K562 (cell line): Measurements from ENCODE around the gene MMP24. TPM values are rescaled to one million over a fixed set of nuclear protein-coding genes. Genes with fewer than 3 reads are reported as not detected.

Experiments
- ARID1B ChIP-seq: fragments of 450-650 bp; IDR thresholded peaks from 2 replicates; pipeline ENCODE4 v1.6.1; 2016; ENCODE audit warnings: antibody characterized with exemption, mild to moderate bottlenecking, inconsistent platforms
- ASH1L ChIP-seq: fragments of 450-650 bp; IDR thresholded peaks from 2 replicates; pipeline ENCODE4 v1.6.1; 2018; ENCODE audit warnings: borderline replicate concordance, mild to moderate bottlenecking, low read depth; ENCODE audit not compliant: partially characterized antibody
- BACH1 ChIP-seq: fragments of 200-800 bp; sonication (Bioruptor generic); IDR thresholded peaks from 2 replicates; pipeline ENCODE4 v1.6.1; 2016; ENCODE audit warnings: missing genetic modification characterization, missing compliant biosample characterization
- GABPA ChIP-seq: fragments of 200-800 bp; sonication (Bioruptor generic); conservative IDR thresholded peaks from 2 replicates; pipeline ENCODE4 v1.6.1; 2016; ENCODE audit warnings: low read depth, missing genetic modification characterization, missing compliant biosample characterization
- HDAC2 ChIP-seq: fragments of 450-650 bp; IDR thresholded peaks from 2 replicates; pipeline ENCODE4 v1.6.1; 2016; ENCODE audit warnings: mild to moderate bottlenecking
- HNRNPH1 ChIP-seq: fragments of 200-400 bp; formaldehyde crosslinking; optimal IDR thresholded peaks from 2 replicates; pipeline ENCODE3; 2017; ENCODE audit warnings: low read depth, mild to moderate bottlenecking, low read length, moderate library complexity
- HSF4 ChIP-seq: fragments of 250-450 bp; sonication (Bioruptor Pico); IDR thresholded peaks from 2 replicates; pipeline ENCODE4 v2.1.2; 2022; ENCODE audit warnings: mild to moderate bottlenecking, moderate library complexity, borderline replicate concordance
- MIER1 ChIP-seq: fragments of 450-650 bp; IDR thresholded peaks from 2 replicates; pipeline ENCODE4 v1.6.1; 2016; ENCODE audit warnings: antibody characterized with exemption, mild to moderate bottlenecking, low read depth
- SAFB2 ChIP-seq: fragments of 200-400 bp; formaldehyde crosslinking; IDR thresholded peaks from 2 replicates; pipeline ENCODE4 v1.6.1; 2018; ENCODE audit warnings: borderline replicate concordance, low read length, low read depth, moderate library complexity; ENCODE audit not compliant: severe bottlenecking
- SRSF7 ChIP-seq: fragments of 200-400 bp; formaldehyde crosslinking; optimal IDR thresholded peaks from 2 replicates; pipeline ENCODE3; 2017; ENCODE audit warnings: mild to moderate bottlenecking, low read depth, low read length
- ZNF174 ChIP-seq: fragments of 250-450 bp; sonication (Bioruptor Pico); IDR thresholded peaks from 2 replicates; pipeline ENCODE4 v1.4.0; 2020; ENCODE audit warnings: mild to moderate bottlenecking
- ZNF239 ChIP-seq: fragments of 250-450 bp; sonication (Bioruptor Pico); IDR thresholded peaks from 2 replicates; pipeline ENCODE4 v1.4.0; 2020; ENCODE audit warnings: mild to moderate bottlenecking
- polyA plus RNA-seq, 8 experiments: library from polyadenylated mRNA; depleted of rRNA in 4 of 8; stranded (reverse) in 5 of 8; unstranded in 3 of 8; fragments of >200 nt; fragmentation: Nextera tagmentation in 2 of 8; fragmentation: Illumina TruSeq in 1 of 8; extraction: Ambion mirVana in 2 of 8; extraction: Trizol in 1 of 8; gene quantifications; 2 replicates each; pipeline versions ENCODE4 v1.2.1 to v1.2.3, GENCODE V29; 2011 to 2014; ENCODE audit warnings: inconsistent platforms in 1 of 8, missing spikeins in 1 of 8
- total RNA-seq, 7 experiments: library from RNA; depleted of rRNA in 6 of 7; stranded (reverse); fragments of >200 nt in 6 of 7; fragmentation: Illumina TruSeq in 2 of 7; extraction: Trizol in 2 of 7; gene quantifications; 2 replicates each; pipeline versions ENCODE4 v1.2.1 to v1.2.3, GENCODE V29; 2011 to 2021; ENCODE audit warnings: low replicate concordance in 1 of 7
- TF ChIP-seq, protein P1 (sequence below): fragments of 200-800 bp; sonication (Bioruptor generic); IDR thresholded peaks from 2 replicates; pipeline ENCODE4 v1.6.1; 2016; ENCODE audit warnings: missing genetic modification characterization, missing compliant biosample characterization
- TF ChIP-seq, protein P2 (sequence below): sonication (generic); formaldehyde crosslinking; IDR thresholded peaks from 2 replicates; pipeline ENCODE4 v1.8.1; 2022; ENCODE audit warnings: missing genetic modification reagents

MMP24 gene
- total and polyA plus RNA-seq, 9 of the 15 experiments (the other 6 are each of a cell fraction or from before 2014, with no cell fraction given) = 0.03 to 0.07 (median 0.03) TPM; not detected in 6

DNA sequence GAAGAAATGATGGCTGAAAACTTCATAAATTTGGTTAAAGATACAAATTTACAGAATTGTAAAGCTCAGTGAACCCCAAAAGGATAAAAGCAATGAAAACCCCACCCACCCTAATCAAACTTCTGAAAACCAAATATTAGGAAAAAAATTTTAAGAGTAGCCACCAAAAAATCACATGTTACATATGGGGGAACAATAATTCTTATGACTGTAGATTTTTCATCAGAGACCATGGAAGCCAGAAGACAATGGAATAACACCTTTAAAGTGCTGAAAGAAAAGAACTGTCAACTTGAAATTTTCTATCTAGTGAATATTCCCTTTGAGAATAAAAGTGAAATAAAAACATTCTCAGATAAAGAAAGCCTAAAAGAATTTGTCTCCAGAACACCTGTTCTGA is 30.2 kb upstream of the MMP24 start (continued):
- TF ChIP-seq, protein P1, sequence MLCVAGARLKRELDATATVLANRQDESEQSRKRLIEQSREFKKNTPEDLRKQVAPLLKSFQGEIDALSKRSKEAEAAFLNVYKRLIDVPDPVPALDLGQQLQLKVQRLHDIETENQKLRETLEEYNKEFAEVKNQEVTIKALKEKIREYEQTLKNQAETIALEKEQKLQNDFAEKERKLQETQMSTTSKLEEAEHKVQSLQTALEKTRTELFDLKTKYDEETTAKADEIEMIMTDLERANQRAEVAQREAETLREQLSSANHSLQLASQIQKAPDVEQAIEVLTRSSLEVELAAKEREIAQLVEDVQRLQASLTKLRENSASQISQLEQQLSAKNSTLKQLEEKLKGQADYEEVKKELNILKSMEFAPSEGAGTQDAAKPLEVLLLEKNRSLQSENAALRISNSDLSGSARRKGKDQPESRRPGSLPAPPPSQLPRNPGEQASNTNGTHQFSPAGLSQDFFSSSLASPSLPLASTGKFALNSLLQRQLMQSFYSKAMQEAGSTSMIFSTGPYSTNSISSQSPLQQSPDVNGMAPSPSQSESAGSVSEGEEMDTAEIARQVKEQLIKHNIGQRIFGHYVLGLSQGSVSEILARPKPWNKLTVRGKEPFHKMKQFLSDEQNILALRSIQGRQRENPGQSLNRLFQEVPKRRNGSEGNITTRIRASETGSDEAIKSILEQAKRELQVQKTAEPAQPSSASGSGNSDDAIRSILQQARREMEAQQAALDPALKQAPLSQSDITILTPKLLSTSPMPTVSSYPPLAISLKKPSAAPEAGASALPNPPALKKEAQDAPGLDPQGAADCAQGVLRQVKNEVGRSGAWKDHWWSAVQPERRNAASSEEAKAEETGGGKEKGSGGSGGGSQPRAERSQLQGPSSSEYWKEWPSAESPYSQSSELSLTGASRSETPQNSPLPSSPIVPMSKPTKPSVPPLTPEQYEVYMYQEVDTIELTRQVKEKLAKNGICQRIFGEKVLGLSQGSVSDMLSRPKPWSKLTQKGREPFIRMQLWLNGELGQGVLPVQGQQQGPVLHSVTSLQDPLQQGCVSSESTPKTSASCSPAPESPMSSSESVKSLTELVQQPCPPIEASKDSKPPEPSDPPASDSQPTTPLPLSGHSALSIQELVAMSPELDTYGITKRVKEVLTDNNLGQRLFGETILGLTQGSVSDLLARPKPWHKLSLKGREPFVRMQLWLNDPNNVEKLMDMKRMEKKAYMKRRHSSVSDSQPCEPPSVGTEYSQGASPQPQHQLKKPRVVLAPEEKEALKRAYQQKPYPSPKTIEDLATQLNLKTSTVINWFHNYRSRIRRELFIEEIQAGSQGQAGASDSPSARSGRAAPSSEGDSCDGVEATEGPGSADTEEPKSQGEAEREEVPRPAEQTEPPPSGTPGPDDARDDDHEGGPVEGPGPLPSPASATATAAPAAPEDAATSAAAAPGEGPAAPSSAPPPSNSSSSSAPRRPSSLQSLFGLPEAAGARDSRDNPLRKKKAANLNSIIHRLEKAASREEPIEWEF = no peak
- 0 out of 2 replicates have a peak, but pooled peaks have one; percentile 23 for TF ChIP-seq HDAC2
- no peak for TF ChIP-seq ARID1B
- TF ChIP-seq, protein P2, sequence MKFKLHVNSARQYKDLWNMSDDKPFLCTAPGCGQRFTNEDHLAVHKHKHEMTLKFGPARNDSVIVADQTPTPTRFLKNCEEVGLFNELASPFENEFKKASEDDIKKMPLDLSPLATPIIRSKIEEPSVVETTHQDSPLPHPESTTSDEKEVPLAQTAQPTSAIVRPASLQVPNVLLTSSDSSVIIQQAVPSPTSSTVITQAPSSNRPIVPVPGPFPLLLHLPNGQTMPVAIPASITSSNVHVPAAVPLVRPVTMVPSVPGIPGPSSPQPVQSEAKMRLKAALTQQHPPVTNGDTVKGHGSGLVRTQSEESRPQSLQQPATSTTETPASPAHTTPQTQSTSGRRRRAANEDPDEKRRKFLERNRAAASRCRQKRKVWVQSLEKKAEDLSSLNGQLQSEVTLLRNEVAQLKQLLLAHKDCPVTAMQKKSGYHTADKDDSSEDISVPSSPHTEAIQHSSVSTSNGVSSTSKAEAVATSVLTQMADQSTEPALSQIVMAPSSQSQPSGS (CRISPR knock-in tag) = no peak
- TF ChIP-seq MIER1 = no peak
- TF ChIP-seq BACH1 (tag) = no peak
- no peak for TF ChIP-seq SAFB2
- no peak for TF ChIP-seq ZNF174 (CRISPR knock-in tag)
- TF ChIP-seq GABPA (tag) = no peak
- TF ChIP-seq ZNF239 (CRISPR knock-in tag) = no peak
- no peak for TF ChIP-seq HNRNPH1
- no peak for TF ChIP-seq ASH1L
- no peak for TF ChIP-seq SRSF7
- TF ChIP-seq HSF4 (CRISPR knock-in tag) = no peak
